ENCODE results near the gene CSF1R. TPM values are rescaled to one million over a fixed set of nuclear protein-coding genes. Genes with fewer than 3 reads are reported as not detected.

CSF1R gene
- total and polyA plus RNA-seq, 2 of the 8 experiments (the other 6 are each of a cell fraction or from before 2014, with no cell fraction given) = 0.12 TPM; not detected in 1

GRCh38 chr5:150120617-150121447 lies 34.5 kb upstream of the CSF1R start (continued):
- TF ChIP-seq SP1 (IDR thresholded peaks at IDR 0.05; ENCODE audit: low read depth, low read length) (no peak), CTCF (IDR thresholded peaks at IDR 0.05; ENCODE audit: control extremely low read depth in 1 of 3, insufficient read depth in 1 of 3, low read depth in 1 of 3, low read length in 3 of 3) (no peak)
